ENCODE data around the gene TST. TPM values are rescaled to one million over a fixed set of nuclear protein-coding genes. Genes with fewer than 3 reads are reported as not detected.

The TST gene
- total and polyA plus RNA-seq, 7 donors, result 29.1 to 1,038 (median 31.4) TPM

DNA sequence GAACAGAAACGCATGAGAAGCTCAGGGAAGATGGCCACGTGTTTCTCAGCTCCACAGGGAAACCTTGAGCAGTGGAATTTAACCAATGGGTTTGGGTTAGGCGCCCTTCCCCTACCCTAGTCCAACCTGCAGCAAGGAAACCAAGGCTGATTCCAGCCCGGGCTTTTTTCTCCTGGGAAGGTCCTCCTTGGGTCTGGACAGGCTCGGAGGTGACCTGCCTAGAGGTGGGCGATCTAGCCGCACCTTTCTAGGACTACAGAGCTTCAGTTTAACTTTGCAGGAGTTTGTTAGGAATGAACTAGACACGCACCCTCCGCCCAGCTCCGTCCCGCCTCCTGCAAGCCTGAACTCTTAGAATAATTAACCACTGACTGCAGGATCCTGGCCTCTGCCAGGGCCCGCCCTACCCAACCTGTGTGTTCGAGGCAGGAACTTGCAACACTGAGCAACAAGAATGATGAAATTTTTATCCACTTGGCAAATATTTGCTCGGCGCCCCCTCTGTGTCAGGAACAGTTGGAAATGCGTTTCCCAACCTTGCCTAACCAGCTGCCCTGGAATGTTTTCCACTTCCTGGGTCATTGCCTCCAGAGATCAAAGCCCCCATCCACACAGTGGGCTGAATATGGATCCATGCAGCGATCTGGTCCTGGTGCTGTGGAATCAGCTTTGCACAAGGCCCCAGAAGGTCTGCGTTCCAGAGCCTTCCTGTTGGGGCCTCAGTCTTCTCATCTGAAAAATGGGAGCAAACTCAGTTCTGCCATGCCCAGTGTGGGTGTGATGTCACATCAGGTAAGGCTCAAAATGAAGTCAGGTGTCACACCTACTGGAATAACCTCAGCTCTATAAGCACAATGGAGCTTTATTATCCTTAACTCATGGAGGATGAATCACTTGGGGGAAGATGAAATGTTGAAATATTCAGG lies 13.6 kb upstream of the TST start:
- Histone ChIP-seq H3K4me1 (no peaks in the 10 kb centered on the region), H3K9me3 (no peaks in the 10 kb centered on the region), H3K36me3 (peaks cover 0 to 22% (median 13%) of the 10 kb centered on the region in 4 donors), H3K27ac (no peak overlapping the region), H3K27me3 (peaks cover 0 to 14% (median 2%) of the 10 kb centered on the region in 3 donors), H3K4me3 (no peak overlapping the region)
- intact Hi-C loops (cut with DNase I), result no loop called here
- DNase-seq, result no peak
- TF ChIP-seq POLR2AphosphoS5 (IDR thresholded peaks at IDR 0.05) (no peak), POLR2A (IDR thresholded peaks at IDR 0.05) (no peak), EP300 (IDR thresholded peaks at IDR 0.05) (no peak)
- TF ChIP-seq, protein P1, sequence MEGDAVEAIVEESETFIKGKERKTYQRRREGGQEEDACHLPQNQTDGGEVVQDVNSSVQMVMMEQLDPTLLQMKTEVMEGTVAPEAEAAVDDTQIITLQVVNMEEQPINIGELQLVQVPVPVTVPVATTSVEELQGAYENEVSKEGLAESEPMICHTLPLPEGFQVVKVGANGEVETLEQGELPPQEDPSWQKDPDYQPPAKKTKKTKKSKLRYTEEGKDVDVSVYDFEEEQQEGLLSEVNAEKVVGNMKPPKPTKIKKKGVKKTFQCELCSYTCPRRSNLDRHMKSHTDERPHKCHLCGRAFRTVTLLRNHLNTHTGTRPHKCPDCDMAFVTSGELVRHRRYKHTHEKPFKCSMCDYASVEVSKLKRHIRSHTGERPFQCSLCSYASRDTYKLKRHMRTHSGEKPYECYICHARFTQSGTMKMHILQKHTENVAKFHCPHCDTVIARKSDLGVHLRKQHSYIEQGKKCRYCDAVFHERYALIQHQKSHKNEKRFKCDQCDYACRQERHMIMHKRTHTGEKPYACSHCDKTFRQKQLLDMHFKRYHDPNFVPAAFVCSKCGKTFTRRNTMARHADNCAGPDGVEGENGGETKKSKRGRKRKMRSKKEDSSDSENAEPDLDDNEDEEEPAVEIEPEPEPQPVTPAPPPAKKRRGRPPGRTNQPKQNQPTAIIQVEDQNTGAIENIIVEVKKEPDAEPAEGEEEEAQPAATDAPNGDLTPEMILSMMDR (IDR thresholded peaks at IDR 0.05), result no peak
- WGBS, 2 donors, result 14 to 63% methylated on average over 18 of the region's 18 CpGs

GRCh38 chr22:37032134-37032534 lies 12.9 kb upstream of the TST start:
- Histone ChIP-seq H3K36me3 (peaks cover 1 to 28% (median 19%) of the 10 kb centered on the region in 4 donors), H3K4me3 (no peak overlapping the region), H3K27me3 (peaks cover 0 to 8% (median 0%) of the 10 kb centered on the region in 3 donors), H3K4me1 (no peaks in the 10 kb centered on the region), H3K9me3 (no peaks in the 10 kb centered on the region), H3K27ac (no peak overlapping the region)
- 16 to 53% methylated on average over 2 of the region's 2 CpGs for WGBS, 2 donors
- intact Hi-C loops (cut with DNase I), result no loop called here
- no peak for TF ChIP-seq POLR2AphosphoS5 (IDR thresholded peaks at IDR 0.05)
- no peak for TF ChIP-seq EP300 (IDR thresholded peaks at IDR 0.05)
- TF ChIP-seq, protein P1 (IDR thresholded peaks at IDR 0.05), result no peak
- no peak for TF ChIP-seq POLR2A (IDR thresholded peaks at IDR 0.05)
- DNase-seq, result no peak

DNA sequence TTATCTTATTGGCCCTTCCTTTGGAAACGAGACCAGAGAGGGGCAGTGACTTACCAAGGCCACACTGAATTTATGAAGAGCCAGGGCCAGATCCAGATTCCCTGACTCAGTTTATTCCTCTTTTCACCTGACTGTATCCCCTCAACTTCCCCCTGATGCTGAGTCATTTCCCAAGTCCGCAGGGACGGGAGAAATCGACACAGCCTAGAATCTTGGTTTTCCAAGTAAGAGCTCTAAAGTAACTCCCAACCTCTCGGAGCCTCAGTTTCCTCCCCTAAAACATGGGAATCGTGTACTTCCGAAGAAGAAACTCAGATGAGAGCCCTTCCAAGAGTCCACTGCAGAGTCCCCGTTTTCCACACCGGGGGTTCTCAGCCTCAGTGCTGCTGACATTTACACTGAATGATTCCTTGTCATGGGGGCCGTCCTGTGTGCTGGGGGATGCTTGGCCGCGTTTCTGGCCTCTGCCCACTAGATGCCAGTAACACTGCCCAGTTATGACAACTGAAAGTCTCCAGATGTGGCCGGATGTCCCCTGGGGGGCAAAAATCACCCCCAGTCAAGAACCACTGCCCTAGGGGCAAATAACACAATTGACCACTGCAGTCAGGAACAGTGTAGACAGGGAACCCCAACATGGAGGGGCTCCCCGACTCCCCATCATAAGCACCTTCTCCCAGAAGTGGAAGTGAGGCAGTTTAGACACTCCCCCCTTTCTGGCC lies 11.5 kb upstream of the TST start:
- no peak for DNase-seq
- no peaks in the 10 kb centered on the region for H3K27me3 ChIP-seq
- no peak overlapping the region for H3K4me3 ChIP-seq
- TF ChIP-seq POLR2AphosphoS5 (IDR thresholded peaks at IDR 0.05) (no peak), EP300 (IDR thresholded peaks at IDR 0.05) (no peak), POLR2A (IDR thresholded peaks at IDR 0.05) (no peak)
- TF ChIP-seq, protein P1 (IDR thresholded peaks at IDR 0.05), result no peak
- peaks cover 4 to 42% (median 27%) of the 10 kb centered on the region in 4 donors for H3K36me3 ChIP-seq
- WGBS, 2 donors, result 77 to 82% methylated on average over 14 of the region's 14 CpGs
- no peaks in the 10 kb centered on the region for H3K4me1 ChIP-seq
- no peaks in the 10 kb centered on the region for H3K9me3 ChIP-seq
- H3K27ac ChIP-seq, result no peak overlapping the region
- intact Hi-C loops (cut with DNase I), result no loop called here

- Histone ChIP-seq H3K4me3 (no peak overlapping the region), H3K9me3 (no peaks in the 10 kb centered on the region), H3K27me3 (no peaks in the 10 kb centered on the region), H3K27ac (no peak overlapping the region), H3K36me3 (peaks cover 4 to 60% (median 31%) of the 10 kb centered on the region in 4 donors), H3K4me1 (no peaks in the 10 kb centered on the region)
- DNase-seq, result no peak
- TF ChIP-seq EP300 (IDR thresholded peaks at IDR 0.05), result no peak
- no peak for TF ChIP-seq POLR2AphosphoS5 (IDR thresholded peaks at IDR 0.05)
- no peak for TF ChIP-seq POLR2A (IDR thresholded peaks at IDR 0.05)
- TF ChIP-seq, protein P1 (IDR thresholded peaks at IDR 0.05), result no peak
- 85 to 93% methylated on average over 22 of the region's 22 CpGs for WGBS, 2 donors
- intact Hi-C loops (cut with DNase I), result no loop called here
These were observed 9.7 kb upstream of the TST start for GRCh38 chr22:37028692-37029674.
